Heart right ventricle (tissue), 16 donors: ENCODE data around the gene MTHFD2L. TPM values are rescaled to one million over a fixed set of nuclear protein-coding genes. Genes with fewer than 3 reads are reported as not detected.
A peak's percentile ranks its signal among the peaks of the same experiment; 100 is the strongest.

ENCODE experiments used
- ATAC-seq, 8 donors: fragments of 200-7000 bp; cut with Tn5 transposase; one replicate each; pipeline ENCODE4 v1.9.1; 2020; ENCODE audit warnings: mild to moderate bottlenecking in 8 of 8, moderate library complexity in 8 of 8, moderate number of reproducible peaks in 1 of 8
- DNase-seq, 2 donors: peaks; one replicate each; pipeline ENCODE4 v3.0.0-alpha.2; 2020
- H3K27ac ChIP-seq, 10 donors: fragments of 200-600 bp; sonication (generic) in 2 of 10; one replicate each; pipeline versions ENCODE4 v1.5.0 to v1.8.0; 2020 to 2022; ENCODE audit warnings: mild to moderate bottlenecking in 3 of 10
- H3K27me3 ChIP-seq, 7 donors: fragments of 200-600 bp; one replicate each; pipeline ENCODE4 v1.8.0; 2021 to 2022; ENCODE audit warnings: mild to moderate bottlenecking in 2 of 7
- H3K36me3 ChIP-seq, 9 donors: fragments of 200-600 bp; sonication (generic) in 1 of 9; one replicate each; pipeline versions ENCODE4 v1.5.0 to v1.8.0; 2020 to 2022; ENCODE audit warnings: mild to moderate bottlenecking in 2 of 9
- H3K4me1 ChIP-seq, 9 donors: fragments of 200-600 bp; sonication (generic) in 1 of 9; one replicate each; pipeline versions ENCODE4 v1.5.0 to v1.8.0; 2020 to 2022; ENCODE audit warnings: mild to moderate bottlenecking in 4 of 9
- H3K4me3 ChIP-seq, 10 donors: fragments of 200-600 bp; sonication (generic) in 2 of 10; one replicate each; pipeline versions ENCODE4 v1.5.0 to v1.8.0; 2020 to 2022; ENCODE audit warnings: mild to moderate bottlenecking in 7 of 10, moderate library complexity in 2 of 10
- H3K9me3 ChIP-seq, 11 donors: fragments of 200-600 bp in 10 of 11; sonication (generic) in 2 of 11; one replicate each; pipeline versions ENCODE4 v1.5.0 to v1.8.0; 2013 to 2022; ENCODE audit warnings: mild to moderate bottlenecking in 2 of 11, control low read depth in 1 of 11, moderate library complexity in 1 of 11
- CTCF ChIP-seq, 9 donors: fragments of 200-600 bp; sonication (generic) in 2 of 9; IDR thresholded peaks; one replicate each; pipeline versions ENCODE4 v1.5.0 to v1.8.0; 2021 to 2022; ENCODE audit warnings: antibody characterized with exemption in 9 of 9, mild to moderate bottlenecking in 5 of 9, moderate library complexity in 1 of 9
- WGBS, 2 donors: extraction: QIAGEN DNeasy Blood & Tissue Kit; methylation state at CpG; one replicate each; pipeline ENCODE4 v1.1.7; 2013; ENCODE audit warnings: inconsistent platforms in 1 of 2; 5-methylcytosine and 5-hydroxymethylcytosine counted together
- intact Hi-C, 10 donors: fragments of 100-400 bp; cut with DNase I; formaldehyde crosslinking; loops; one replicate each; pipeline versions ENCODE4 v1.11.1 to v1.14.2; 2022
- polyA plus RNA-seq, 2 donors: library from polyadenylated mRNA; stranded (reverse); fragments of 200-250 nt; gene quantifications; one replicate each; pipeline ENCODE4 v1.2.3, GENCODE V29; 2013
- total RNA-seq, 10 donors: library from RNA; stranded (reverse); fragmentation: NEBNext Ultra II Directional in 3 of 10; extraction: Animal tissue kit (Norgen Biotek cat#: 25700) in 3 of 10; gene quantifications; one replicate each; pipeline versions ENCODE4 v1.2.1 to v1.2.4, GENCODE V29; 2021 to 2023
- donor health status: Arrhythmogenic right ventricular cardiomyopathy.
- donor health status: ischemic (EF 13 %, LVEDD 7.1; RV severe dilation, severe dysfunction).
- donor health status: healthy with polysubstance abuse.
- donor health status: DM: no; HTN: yes; CAD: no.
- donor health status: DM: no; HTN: no; CAD: no.
- donor health status: ischemic (EF 25% LVEDD 6.9; RV normal size, moderate dysfunction).
- donor health status: ischemic (EF 25% LVEDD 5.7; RV mildly dilated, moderate dysfunction).
- donor health status: healthy.
- donor health status: DM: yes; HTN: yes; CAD: no.
- donor health status: Ischemic cardiomyopathy.
- donor health status: ischemic (EF 35%, LVEDD 5.7; RV mildly dilated, moderate dysfunction).
- donor health status: nonischemic (EF 11% LVEDD 7.7; RV severe dilation, severe dysfunction).
- donor health status: DM: yes; HTN: yes; CAD: no.
- donor health status: PGD.
- donor health status: ischemic (EF 29% LVEDD 5.4; RV normal size, mild dysfunction).
- donor health status: nonischemic (EF 23%, LVEDD 6.1; RV moderate dilation, normal function).

MTHFD2L gene
- total and polyA plus RNA-seq, 12 donors = 5.7 to 19.3 (median 11.8) TPM

DNA sequence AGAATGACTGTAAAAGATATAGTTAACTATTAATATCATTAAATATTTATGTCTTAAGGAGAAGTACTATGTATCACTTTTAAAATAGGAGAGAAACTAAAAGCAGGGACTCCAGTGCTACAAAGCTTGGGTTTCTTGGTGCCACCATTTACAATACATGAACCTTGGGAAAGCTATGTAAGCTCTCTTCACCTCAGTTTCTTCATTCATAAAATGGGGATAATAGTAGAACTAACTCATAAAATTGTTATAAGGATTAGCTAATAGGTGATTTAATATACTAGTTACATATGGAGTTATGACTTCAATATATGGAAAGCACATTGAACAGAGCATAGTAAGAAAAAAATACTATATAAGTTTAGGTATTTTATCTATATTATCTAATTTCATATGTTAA is 174.0 kb downstream of the MTHFD2L start:
- DNase-seq = no peak
- Histone ChIP-seq H3K36me3 (no peaks in the 10 kb centered on the region), H3K27ac (no peak overlapping the region), H3K4me3 (no peak overlapping the region), H3K4me1 (no peaks in the 10 kb centered on the region), H3K27me3 (peaks cover 0 to 2% (median 0%) of the 10 kb centered on the region in 7 donors), H3K9me3 (no peaks in the 10 kb centered on the region)
- ATAC-seq = no peak
- TF ChIP-seq CTCF (IDR thresholded peaks at IDR 0.05) = no peak
- intact Hi-C loops = no loop called here

DNA sequence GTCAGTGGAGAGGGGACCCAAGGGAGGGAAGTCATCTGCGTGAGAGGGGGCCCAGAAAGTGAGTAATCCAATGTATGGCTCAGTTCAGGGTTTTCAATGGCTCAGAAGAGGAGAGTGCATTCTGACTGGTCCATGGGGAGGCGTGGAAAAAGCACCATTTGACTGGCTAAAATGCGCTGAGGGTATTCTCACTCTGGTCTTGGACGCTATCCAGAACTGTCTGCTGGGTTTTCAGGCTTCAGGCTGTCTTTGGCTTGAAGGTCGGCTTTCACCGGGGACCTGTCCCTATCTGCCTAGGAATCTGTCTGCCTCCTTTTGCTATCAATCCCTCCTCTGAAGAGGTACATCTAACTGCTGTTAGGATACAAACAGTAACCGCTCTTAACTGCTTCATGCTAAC is 176.7 kb downstream of the MTHFD2L start:
- H3K4me1 ChIP-seq = peaks cover 0 to 6% (median 0%) of the 10 kb centered on the region in 9 donors
- H3K36me3 ChIP-seq = no peaks in the 10 kb centered on the region
- DNase-seq = no peak
- ATAC-seq = no peak
- H3K4me3 ChIP-seq = no peak overlapping the region
- TF ChIP-seq CTCF (IDR thresholded peaks at IDR 0.05) = no peak
- H3K27ac ChIP-seq = no peak overlapping the region
- intact Hi-C loops = no loop called here
- 73 to 80% methylated on average over 7 of the region's 7 CpGs for WGBS, 2 donors
- no peaks in the 10 kb centered on the region for H3K27me3 ChIP-seq
- H3K9me3 ChIP-seq = no peaks in the 10 kb centered on the region

- Histone ChIP-seq H3K27me3 (no peaks in the 10 kb centered on the region), H3K9me3 (peaks cover 0 to 3% (median 0%) of the 10 kb centered on the region in 11 donors), H3K4me1 (peaks cover 0 to 8% (median 0%) of the 10 kb centered on the region in 9 donors), H3K36me3 (no peaks in the 10 kb centered on the region), H3K4me3 (no peak overlapping the region), H3K27ac (peak overlapping the region in 1 of 10 donors; percentile 6)
- intact Hi-C loops = no loop called here
- ATAC-seq (no peak), DNase-seq (no peak)
- TF ChIP-seq CTCF (IDR thresholded peaks at IDR 0.05) = no peak
- WGBS, 2 donors = 66% methylated on average over 5 of the region's 5 CpGs
These were observed 177.6 kb downstream of the MTHFD2L start for GRCh38 chr4:74335341-74336021.

GRCh38 chr4:74338792-74339333 is 180.9 kb downstream of the MTHFD2L start:
- Histone ChIP-seq H3K27me3 (no peaks in the 10 kb centered on the region), H3K36me3 (no peaks in the 10 kb centered on the region), H3K4me1 (peaks cover 0 to 8% (median 0%) of the 10 kb centered on the region in 9 donors), H3K9me3 (peaks cover 0 to 17% (median 3%) of the 10 kb centered on the region in 11 donors), H3K4me3 (no peak overlapping the region), H3K27ac (peak overlapping the region in 1 of 10 donors; percentile 74)
- TF ChIP-seq CTCF (IDR thresholded peaks at IDR 0.05) = no peak
- 82 to 88% methylated on average over 4 of the region's 4 CpGs for WGBS, 2 donors
- ATAC-seq (no peak), DNase-seq (no peak)
- intact Hi-C loops = no loop called here
